Measurements from ENCODE around the gene TXN2. TPM values are rescaled to one million over a fixed set of nuclear protein-coding genes. Genes with fewer than 3 reads are reported as not detected.

Gene TXN2
- total and polyA plus RNA-seq, 2 experiments from 2014 or later: 23.0 to 50.3 TPM

- no peak for TF ChIP-seq CREB1 (CRISPR knock-in tag; IDR thresholded peaks at IDR 0.05; ENCODE audit: low read depth)
- TF ChIP-seq REST (IDR thresholded peaks at IDR 0.05; ENCODE audit: unreplicated experiment): no peak
These were observed 12.2 kb downstream of the TXN2 start (continued) for GRCh38 chr22:36469094-36469710.

- Mint-ChIP-seq H3K4me1 (no peaks in the 10 kb centered on the region; the same call in 2 of the 3 replicates), H3K36me3 (ENCODE audit: low read depth) (no peaks in the 10 kb centered on the region; the same call in 2 of the 3 replicates), H3K9me3 (no peaks in the 10 kb centered on the region), H3K4me3 (no peak overlapping the region), H3K27ac (no peak overlapping the region), H3K27me3 (ENCODE audit: insufficient read depth, low read depth, poor library complexity) (peaks cover 10% of the 10 kb centered on the region)
- Histone ChIP-seq H3K27ac (ENCODE audit: low read depth) (no peak overlapping the region), H2AFZ (no peak overlapping the region), H3K4me3 (no peak overlapping the region), H4K20me1 (replicated peaks; ENCODE audit: insufficient read depth) (no peaks in the 10 kb centered on the region), H3K9me2 (ENCODE audit: insufficient read depth) (no peaks in the 10 kb centered on the region), H3K4me1 (ENCODE audit: insufficient read depth) (no peaks in the 10 kb centered on the region), H3K27me3 (ENCODE audit: insufficient read depth) (no peaks in the 10 kb centered on the region), H3K79me2 (replicated peaks; ENCODE audit: insufficient read depth) (no peaks in the 10 kb centered on the region), H3K36me3 (ENCODE audit: insufficient read depth) (no peaks in the 10 kb centered on the region), H3F3A (replicated peaks; ENCODE audit: low read depth) (no peaks in the 10 kb centered on the region), H3K4me2 (no peak overlapping the region)
- no peak for ATAC-seq
- DNase-seq (ENCODE audit: low spot score): no peak
- TF ChIP-seq CTCF (conservative IDR thresholded peaks at IDR 0.05; ENCODE audit: low read depth in 2 of 2): no peak
- no peak for TF ChIP-seq POLR2AphosphoS5 (IDR thresholded peaks at IDR 0.05; ENCODE audit: low read depth)
- TF ChIP-seq EZH2 (IDR thresholded peaks at IDR 0.05; ENCODE audit: low read depth, unreplicated experiment): no peak
- no peak for TF ChIP-seq EZH2phosphoT487 (IDR thresholded peaks at IDR 0.05; ENCODE audit: unreplicated experiment)
- TF ChIP-seq NANOG (IDR thresholded peaks at IDR 0.05; ENCODE audit: borderline replicate concordance): no peak
- no peak for TF ChIP-seq ETS1 (IDR thresholded peaks at IDR 0.05)
- TF ChIP-seq REST (IDR thresholded peaks at IDR 0.05; ENCODE audit: unreplicated experiment): no peak
- TF ChIP-seq CREB1 (CRISPR knock-in tag; IDR thresholded peaks at IDR 0.05; ENCODE audit: low read depth): no peak
- no peak for TF ChIP-seq STAT1 (IDR thresholded peaks at IDR 0.05; ENCODE audit: unreplicated experiment)
- no peak for TF ChIP-seq ZNF114 (CRISPR knock-in tag; IDR thresholded peaks at IDR 0.05)
These were observed 13.5 kb downstream of the TXN2 start for GRCh38 chr22:36467946-36468345.

Measured in GM23338 (cell line).